Measurements from ENCODE around the gene RSL1D1. TPM values are rescaled to one million over a fixed set of nuclear protein-coding genes. Genes with fewer than 3 reads are reported as not detected.

RSL1D1 gene
- total and polyA plus RNA-seq, 2 donors (not counting 1 experiment from before 2014, with no cell fraction given) = 40.5 to 158 TPM

DNA sequence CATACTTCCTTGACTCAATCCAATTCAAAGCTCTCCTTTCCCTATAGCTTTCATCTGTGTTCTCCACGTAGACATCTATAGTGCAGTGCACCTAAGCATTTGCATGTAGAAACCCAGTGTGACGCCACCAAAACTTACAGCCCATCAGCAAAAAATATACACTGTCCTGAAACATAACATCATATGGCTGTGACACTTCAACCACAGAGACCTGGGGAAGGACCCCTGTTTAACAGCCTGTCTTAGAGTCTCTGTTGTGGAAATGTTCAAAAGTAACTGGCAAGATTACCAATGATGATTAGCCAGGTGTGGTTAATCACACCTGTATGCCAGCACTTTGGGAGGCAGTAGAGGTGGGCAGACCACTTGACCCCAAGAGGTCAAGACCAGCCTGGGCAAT is 42.2 kb upstream of the RSL1D1 start:
- Histone ChIP-seq H3K79me2 (ENCODE audit: control insufficient read depth, insufficient read depth, low read length) (peaks cover 34% of the 10 kb centered on the region), H3K4me2 (ENCODE audit: extremely low read depth, insufficient read depth, low read length) (no peak overlapping the region), H3K36me3 (ENCODE audit: control insufficient read depth, insufficient read depth, low read length) (peaks cover 10% of the 10 kb centered on the region), H4K20me1 (ENCODE audit: control insufficient read depth, extremely low read depth, insufficient read depth, low read length) (no peaks in the 10 kb centered on the region), H3K9ac (ENCODE audit: insufficient read depth, low read length) (no peak overlapping the region), H3K4me1 (ENCODE audit: control insufficient read depth, extremely low read depth, insufficient read depth, low read length) (peaks cover 3% of the 10 kb centered on the region), H2AFZ (ENCODE audit: low read length) (no peak overlapping the region), H3K27me3 (ENCODE audit: control insufficient read depth, insufficient read depth, low read length) (no peaks in the 10 kb centered on the region), H3K4me3 (replicated peaks in 1 of 4; ENCODE audit: control extremely low read depth in 1 of 4, insufficient read depth in 1 of 4, low read depth in 3 of 4, low read length in 4 of 4) (no peak overlapping the region), H3K27ac (ENCODE audit: insufficient read depth, low read length) (no peak overlapping the region), H3K9me3 (ENCODE audit: control insufficient read depth, insufficient read depth, low read depth, low read length) (no peaks in the 10 kb centered on the region)
- TF ChIP-seq EZH2 (IDR thresholded peaks at IDR 0.05; ENCODE audit: low read length, missing control alignments) (no peak), CTCF (conservative IDR thresholded peaks at IDR 0.05 in 1 of 2, IDR thresholded peaks at IDR 0.05 in 1 of 2; ENCODE audit: low read depth in 1 of 2, low read length in 2 of 2) (no peak)
- DNase-seq (ENCODE audit: low read depth in 2 of 2) = no peak

GRCh38 chr16:11892761-11893160 is 41.4 kb upstream of the RSL1D1 start:
- H2AFZ ChIP-seq (ENCODE audit: low read length) = no peak overlapping the region
- H3K79me2 ChIP-seq (ENCODE audit: control insufficient read depth, insufficient read depth, low read length) = peaks cover 26% of the 10 kb centered on the region
- no peaks in the 10 kb centered on the region for H3K9me3 ChIP-seq (ENCODE audit: control insufficient read depth, insufficient read depth, low read depth, low read length)
- TF ChIP-seq CTCF (conservative IDR thresholded peaks at IDR 0.05 in 1 of 2, IDR thresholded peaks at IDR 0.05 in 1 of 2; ENCODE audit: low read depth in 1 of 2, low read length in 2 of 2) (no peak), EZH2 (IDR thresholded peaks at IDR 0.05; ENCODE audit: low read length, missing control alignments) (no peak)
- H3K36me3 ChIP-seq (ENCODE audit: control insufficient read depth, insufficient read depth, low read length) = peaks cover 10% of the 10 kb centered on the region
- H3K9ac ChIP-seq (ENCODE audit: insufficient read depth, low read length) = no peak overlapping the region
- no peaks in the 10 kb centered on the region for H3K27me3 ChIP-seq (ENCODE audit: control insufficient read depth, insufficient read depth, low read length)
- no peaks in the 10 kb centered on the region for H4K20me1 ChIP-seq (ENCODE audit: control insufficient read depth, extremely low read depth, insufficient read depth, low read length)
- no peak overlapping the region for H3K4me3 ChIP-seq (replicated peaks in 1 of 4; ENCODE audit: control extremely low read depth in 1 of 4, insufficient read depth in 1 of 4, low read depth in 3 of 4, low read length in 4 of 4)
- H3K27ac ChIP-seq (ENCODE audit: insufficient read depth, low read length) = no peak overlapping the region
- peaks cover 3% of the 10 kb centered on the region for H3K4me1 ChIP-seq (ENCODE audit: control insufficient read depth, extremely low read depth, insufficient read depth, low read length)
- DNase-seq (ENCODE audit: low read depth in 2 of 2) = no peak
- no peak overlapping the region for H3K4me2 ChIP-seq (ENCODE audit: extremely low read depth, insufficient read depth, low read length)

DNA sequence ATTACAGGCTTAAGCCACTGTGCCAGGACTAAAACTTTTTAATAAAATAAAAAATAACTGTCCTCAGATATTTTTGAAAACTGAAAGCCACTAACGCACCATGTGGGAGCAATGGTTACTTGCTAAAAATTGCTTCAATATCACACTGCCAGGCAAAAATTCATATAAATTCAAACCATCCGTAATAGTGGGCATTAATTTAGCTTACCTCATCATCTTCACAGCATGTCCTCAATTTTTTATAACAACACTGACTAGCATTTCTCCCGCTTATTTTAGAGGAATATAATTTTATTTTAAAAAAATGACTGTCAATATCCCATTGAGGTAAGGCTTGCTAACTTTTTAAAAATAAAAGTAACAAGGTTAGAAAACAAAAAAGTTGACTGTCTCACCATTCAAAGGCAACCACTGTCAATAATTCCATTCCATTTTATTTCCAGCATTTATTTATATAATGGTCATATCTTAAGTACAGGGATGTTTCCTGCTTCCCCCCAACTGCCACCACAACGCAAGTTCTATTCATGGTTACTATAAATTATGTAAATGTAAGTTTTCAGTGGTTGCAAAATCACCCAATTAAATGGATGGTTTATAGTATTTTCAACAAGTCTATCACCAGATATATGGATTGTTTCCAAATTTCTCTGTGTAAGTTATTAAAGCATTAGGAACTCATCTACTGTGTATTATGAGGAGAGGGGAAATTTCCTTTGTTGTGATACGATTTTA is 39.1 kb upstream of the RSL1D1 start:
- Histone ChIP-seq H3K27me3 (ENCODE audit: control insufficient read depth, insufficient read depth, low read length) (no peaks in the 10 kb centered on the region), H3K79me2 (ENCODE audit: control insufficient read depth, insufficient read depth, low read length) (peaks cover 14% of the 10 kb centered on the region), H3K36me3 (ENCODE audit: control insufficient read depth, insufficient read depth, low read length) (peaks cover 13% of the 10 kb centered on the region)

More for the DNA sequence above, 39.1 kb upstream of the RSL1D1 start:
- TF ChIP-seq CTCF (conservative IDR thresholded peaks at IDR 0.05 in 1 of 2, IDR thresholded peaks at IDR 0.05 in 1 of 2; ENCODE audit: low read depth in 1 of 2, low read length in 2 of 2) (no peak), EZH2 (IDR thresholded peaks at IDR 0.05; ENCODE audit: low read length, missing control alignments) (no peak)
- no peak overlapping the region for H3K9ac ChIP-seq (ENCODE audit: insufficient read depth, low read length)
- no peak overlapping the region for H3K4me2 ChIP-seq (ENCODE audit: extremely low read depth, insufficient read depth, low read length)
- H3K9me3 ChIP-seq (ENCODE audit: control insufficient read depth, insufficient read depth, low read depth, low read length) = no peaks in the 10 kb centered on the region
- H4K20me1 ChIP-seq (ENCODE audit: control insufficient read depth, extremely low read depth, insufficient read depth, low read length) = no peaks in the 10 kb centered on the region
- H3K4me1 ChIP-seq (ENCODE audit: control insufficient read depth, extremely low read depth, insufficient read depth, low read length) = no peaks in the 10 kb centered on the region
- no peak overlapping the region for H3K4me3 ChIP-seq (replicated peaks in 1 of 4; ENCODE audit: control extremely low read depth in 1 of 4, insufficient read depth in 1 of 4, low read depth in 3 of 4, low read length in 4 of 4)
- no peak overlapping the region for H3K27ac ChIP-seq (ENCODE audit: insufficient read depth, low read length)
- H2AFZ ChIP-seq (ENCODE audit: low read length) = no peak overlapping the region
- DNase-seq (ENCODE audit: low read depth in 2 of 2) = no peak
